ENCODE data around the gene RDH16.
"Not testable (repeated sequence)": the region's sequence is repeated elsewhere in the genome, so short reads cannot be mapped to it uniquely, and the experiment has no call there.

Gene RDH16

DNA sequence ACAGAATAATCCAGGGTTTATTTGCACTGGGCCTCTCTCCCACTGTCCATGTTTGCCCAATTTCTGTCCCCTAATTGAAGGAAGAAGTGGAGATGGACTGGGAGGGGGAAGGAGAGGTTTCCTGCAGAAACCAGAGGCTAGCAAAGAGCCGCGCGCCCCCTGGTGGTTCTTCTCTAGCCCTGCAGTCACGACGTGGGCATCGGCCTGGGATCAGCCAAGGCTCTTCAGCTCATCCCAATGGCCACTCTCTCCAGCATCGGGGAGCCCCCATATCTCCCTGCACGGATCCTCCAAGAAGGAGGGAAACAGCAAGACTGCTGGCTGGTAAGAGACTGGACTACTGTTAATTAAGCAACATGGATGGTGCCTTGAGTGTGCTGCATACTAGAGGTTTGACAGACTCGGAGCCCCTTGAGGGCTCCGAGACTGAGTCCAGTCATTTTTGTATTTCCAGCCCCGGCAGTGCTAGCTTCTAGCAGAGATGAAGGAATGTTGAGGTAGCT, 30.2 kb upstream of the RDH16 start:
- no peaks in the 10 kb centered on the region for H3K27me3 ChIP-seq (ENCODE audit: control insufficient read depth in 1 of 2, insufficient read depth in 2 of 2, low read length in 2 of 2)
- H3K4me3 ChIP-seq (ENCODE audit: low read length in 2 of 2): no peak overlapping the region
- H3K27ac ChIP-seq (ENCODE audit: low read length): no peak overlapping the region
- no peaks in the 10 kb centered on the region for H3K36me3 ChIP-seq (ENCODE audit: control insufficient read depth in 2 of 2, insufficient read depth in 2 of 2, low read length in 2 of 2)
- H3K9ac ChIP-seq (ENCODE audit: low read length in 2 of 2): no peak overlapping the region
- H3K9me3 ChIP-seq (ENCODE audit: control insufficient read depth in 2 of 2, low read length in 2 of 2): no peaks in the 10 kb centered on the region
- peaks cover 4% of the 10 kb centered on the region for H3K4me1 ChIP-seq (ENCODE audit: control insufficient read depth, insufficient read depth, low read length)

GRCh38 chr12:56987011-56987410, 29.6 kb upstream of the RDH16 start:
- no peaks in the 10 kb centered on the region for H3K9me3 ChIP-seq (ENCODE audit: control insufficient read depth in 2 of 2, low read length in 2 of 2)
- peak overlapping the region in 1 of 2 donors; percentile 36 for H3K9ac ChIP-seq (ENCODE audit: low read length in 2 of 2)
- no peak overlapping the region for H3K27ac ChIP-seq (ENCODE audit: low read length)
- peaks cover 4% of the 10 kb centered on the region for H3K4me1 ChIP-seq (ENCODE audit: control insufficient read depth, insufficient read depth, low read length)
- H3K4me3 ChIP-seq (ENCODE audit: low read length in 2 of 2): no peak overlapping the region
- no peaks in the 10 kb centered on the region for H3K36me3 ChIP-seq (ENCODE audit: control insufficient read depth in 2 of 2, insufficient read depth in 2 of 2, low read length in 2 of 2)
- no peaks in the 10 kb centered on the region for H3K27me3 ChIP-seq (ENCODE audit: control insufficient read depth in 1 of 2, insufficient read depth in 2 of 2, low read length in 2 of 2)

DNA sequence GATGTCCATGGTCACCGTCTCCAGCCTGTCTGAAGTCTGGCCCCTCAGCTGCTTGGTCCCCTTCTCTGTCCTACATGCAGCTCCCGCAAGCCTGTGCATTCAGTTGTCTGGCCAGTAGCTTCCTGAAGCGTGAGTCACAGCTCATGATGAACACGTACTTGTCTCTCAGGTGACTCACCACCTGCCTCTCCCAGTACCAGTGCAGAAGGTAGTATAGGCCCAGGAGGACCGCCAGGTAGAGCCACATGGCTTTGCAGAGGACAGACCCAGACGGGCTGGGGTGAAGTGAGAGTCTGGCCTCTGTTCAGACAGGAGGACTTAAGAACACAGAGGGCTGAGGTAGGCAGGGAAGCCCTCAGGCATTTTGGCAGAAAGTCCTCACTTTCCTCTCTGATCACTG, 28.3 kb upstream of the RDH16 start:
- H3K9me3 ChIP-seq (ENCODE audit: control insufficient read depth in 2 of 2, low read length in 2 of 2); H3K27ac ChIP-seq (ENCODE audit: low read length); H3K27me3 ChIP-seq (ENCODE audit: control insufficient read depth in 1 of 2, insufficient read depth in 2 of 2, low read length in 2 of 2); H3K9ac ChIP-seq (ENCODE audit: low read length in 2 of 2); H3K4me3 ChIP-seq (ENCODE audit: low read length in 2 of 2); H3K4me1 ChIP-seq (ENCODE audit: control insufficient read depth, insufficient read depth, low read length); H3K36me3 ChIP-seq (ENCODE audit: control insufficient read depth in 2 of 2, insufficient read depth in 2 of 2, low read length in 2 of 2): not testable (repeated sequence)

DNA sequence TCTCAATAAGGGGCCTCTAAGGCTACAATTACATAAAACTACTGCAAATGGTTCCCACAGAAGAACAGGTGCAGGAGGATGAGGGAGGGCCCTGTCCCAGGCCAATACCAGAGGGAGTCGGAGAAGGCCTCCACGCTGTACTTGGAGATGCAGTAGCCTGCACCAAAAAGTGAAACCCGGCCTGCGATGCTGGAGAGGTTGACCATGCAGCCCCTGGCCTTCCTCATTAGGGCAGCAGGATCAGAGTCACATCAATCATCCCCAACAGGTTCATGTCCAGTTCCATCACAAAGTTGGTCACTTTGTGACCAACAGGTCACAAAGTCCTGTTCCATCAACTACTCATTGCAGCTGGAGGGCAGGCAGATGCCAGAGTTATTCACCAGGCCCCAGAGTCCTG, 26.0 kb upstream of the RDH16 start:
- Histone ChIP-seq H3K9ac (ENCODE audit: low read length in 2 of 2) (no peak overlapping the region), H3K4me1 (ENCODE audit: control insufficient read depth, insufficient read depth, low read length) (peaks cover 4% of the 10 kb centered on the region), H3K27ac (ENCODE audit: low read length) (no peak overlapping the region), H3K27me3 (ENCODE audit: control insufficient read depth in 1 of 2, insufficient read depth in 2 of 2, low read length in 2 of 2) (no peaks in the 10 kb centered on the region), H3K4me3 (ENCODE audit: low read length in 2 of 2) (no peak overlapping the region), H3K9me3 (ENCODE audit: control insufficient read depth in 2 of 2, low read length in 2 of 2) (no peaks in the 10 kb centered on the region), H3K36me3 (ENCODE audit: control insufficient read depth in 2 of 2, insufficient read depth in 2 of 2, low read length in 2 of 2) (no peaks in the 10 kb centered on the region)

GRCh38 chr12:56982578-56983236, 25.3 kb upstream of the RDH16 start:
- H3K4me3 ChIP-seq (ENCODE audit: low read length in 2 of 2); H3K9me3 ChIP-seq (ENCODE audit: control insufficient read depth in 2 of 2, low read length in 2 of 2); H3K36me3 ChIP-seq (ENCODE audit: control insufficient read depth in 2 of 2, insufficient read depth in 2 of 2, low read length in 2 of 2); H3K4me1 ChIP-seq (ENCODE audit: control insufficient read depth, insufficient read depth, low read length); H3K9ac ChIP-seq (ENCODE audit: low read length in 2 of 2); H3K27me3 ChIP-seq (ENCODE audit: control insufficient read depth in 1 of 2, insufficient read depth in 2 of 2, low read length in 2 of 2); H3K27ac ChIP-seq (ENCODE audit: low read length): not testable (repeated sequence)

GRCh38 chr12:56980941-56981530, 23.6 kb upstream of the RDH16 start:
- Histone ChIP-seq H3K9me3 (ENCODE audit: control insufficient read depth in 2 of 2, low read length in 2 of 2) (no peaks in the 10 kb centered on the region), H3K9ac (ENCODE audit: low read length in 2 of 2) (no peak overlapping the region), H3K27me3 (ENCODE audit: control insufficient read depth in 1 of 2, insufficient read depth in 2 of 2, low read length in 2 of 2) (no peaks in the 10 kb centered on the region), H3K4me3 (ENCODE audit: low read length in 2 of 2) (no peak overlapping the region), H3K4me1 (ENCODE audit: control insufficient read depth, insufficient read depth, low read length) (no peaks in the 10 kb centered on the region), H3K36me3 (ENCODE audit: control insufficient read depth in 2 of 2, insufficient read depth in 2 of 2, low read length in 2 of 2) (no peaks in the 10 kb centered on the region), H3K27ac (ENCODE audit: low read length) (no peak overlapping the region)

- H3K4me3 ChIP-seq (ENCODE audit: low read length in 2 of 2): no peak overlapping the region
- no peaks in the 10 kb centered on the region for H3K36me3 ChIP-seq (ENCODE audit: control insufficient read depth in 2 of 2, insufficient read depth in 2 of 2, low read length in 2 of 2)
- no peak overlapping the region for H3K27ac ChIP-seq (ENCODE audit: low read length)
- no peaks in the 10 kb centered on the region for H3K4me1 ChIP-seq (ENCODE audit: control insufficient read depth, insufficient read depth, low read length)
- H3K27me3 ChIP-seq (ENCODE audit: control insufficient read depth in 1 of 2, insufficient read depth in 2 of 2, low read length in 2 of 2): no peaks in the 10 kb centered on the region
- H3K9me3 ChIP-seq (ENCODE audit: control insufficient read depth in 2 of 2, low read length in 2 of 2): no peaks in the 10 kb centered on the region
- no peak overlapping the region for H3K9ac ChIP-seq (ENCODE audit: low read length in 2 of 2)
Measured at GRCh38 chr12:56980268-56980667, 22.9 kb upstream of the RDH16 start.

GRCh38 chr12:56979628-56980027, 22.2 kb upstream of the RDH16 start:
- H3K27me3 ChIP-seq (ENCODE audit: control insufficient read depth in 1 of 2, insufficient read depth in 2 of 2, low read length in 2 of 2): no peaks in the 10 kb centered on the region
- no peak overlapping the region for H3K27ac ChIP-seq (ENCODE audit: low read length)
- H3K4me1 ChIP-seq (ENCODE audit: control insufficient read depth, insufficient read depth, low read length): no peaks in the 10 kb centered on the region
- H3K36me3 ChIP-seq (ENCODE audit: control insufficient read depth in 2 of 2, insufficient read depth in 2 of 2, low read length in 2 of 2): no peaks in the 10 kb centered on the region
- no peak overlapping the region for H3K9ac ChIP-seq (ENCODE audit: low read length in 2 of 2)
- no peak overlapping the region for H3K4me3 ChIP-seq (ENCODE audit: low read length in 2 of 2)
- H3K9me3 ChIP-seq (ENCODE audit: control insufficient read depth in 2 of 2, low read length in 2 of 2): no peaks in the 10 kb centered on the region

DNA sequence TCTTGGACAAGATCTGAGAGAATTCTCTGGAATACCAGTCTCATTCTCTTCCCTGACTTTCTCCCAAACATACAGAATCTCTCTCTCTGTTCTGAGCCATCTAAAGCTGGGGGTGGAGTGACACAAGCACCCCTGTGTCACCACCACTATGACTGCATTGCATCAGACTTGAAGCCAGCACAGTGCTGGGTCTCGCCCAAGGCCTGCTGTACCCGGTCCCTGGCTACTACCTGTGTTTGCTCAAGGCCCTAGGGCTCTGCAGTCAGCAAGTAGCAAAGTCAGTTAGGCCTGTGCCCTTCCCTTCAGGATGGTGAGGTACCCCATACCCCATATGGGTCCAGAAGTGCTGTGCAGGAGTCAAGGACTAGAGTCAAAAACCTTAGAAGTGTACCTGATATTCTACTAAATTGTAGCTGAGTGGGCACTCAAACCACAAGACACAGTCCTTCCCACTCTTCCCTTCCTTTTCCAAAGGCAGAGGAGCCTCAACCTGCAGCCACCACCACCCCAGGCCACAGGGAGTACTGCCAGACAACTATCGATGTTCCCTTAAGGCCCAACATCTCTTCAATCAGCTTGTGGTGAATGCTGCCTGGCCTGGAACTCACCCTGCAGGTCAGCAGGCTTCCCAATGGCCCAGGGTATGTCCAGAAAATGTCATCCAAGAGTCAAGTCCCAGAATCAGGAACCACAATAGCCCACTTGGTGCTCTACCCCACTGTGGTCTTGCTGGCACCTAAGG, 21.2 kb upstream of the RDH16 start:
- Histone ChIP-seq H3K4me3 (ENCODE audit: low read length in 2 of 2) (no peak overlapping the region), H3K9ac (ENCODE audit: low read length in 2 of 2) (no peak overlapping the region), H3K36me3 (ENCODE audit: control insufficient read depth in 2 of 2, insufficient read depth in 2 of 2, low read length in 2 of 2) (no peaks in the 10 kb centered on the region), H3K9me3 (ENCODE audit: control insufficient read depth in 2 of 2, low read length in 2 of 2) (no peaks in the 10 kb centered on the region), H3K4me1 (ENCODE audit: control insufficient read depth, insufficient read depth, low read length) (no peaks in the 10 kb centered on the region), H3K27ac (ENCODE audit: low read length) (no peak overlapping the region), H3K27me3 (ENCODE audit: control insufficient read depth in 1 of 2, insufficient read depth in 2 of 2, low read length in 2 of 2) (no peaks in the 10 kb centered on the region)

DNA sequence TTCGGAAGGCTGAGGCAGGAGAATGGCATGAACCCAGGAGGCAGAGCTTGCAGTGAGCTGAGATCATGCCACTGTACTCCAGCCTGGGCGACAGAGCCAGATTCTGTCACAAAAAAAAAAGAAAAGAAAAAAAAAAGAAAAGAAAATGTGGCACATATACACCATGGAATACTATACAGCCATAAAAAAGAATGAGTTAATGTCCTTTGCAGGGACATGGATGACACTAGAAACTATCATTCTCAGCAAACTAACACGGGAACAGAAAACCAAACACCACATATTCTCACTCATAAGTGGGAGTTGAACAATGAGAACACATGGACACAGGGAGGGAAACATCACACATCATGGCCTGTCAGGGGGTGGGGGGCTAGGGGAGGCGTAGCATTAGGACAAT, 20.0 kb upstream of the RDH16 start:
- not testable (repeated sequence) for H3K27me3 ChIP-seq (ENCODE audit: control insufficient read depth in 1 of 2, insufficient read depth in 2 of 2, low read length in 2 of 2); H3K9ac ChIP-seq (ENCODE audit: low read length in 2 of 2); H3K4me1 ChIP-seq (ENCODE audit: control insufficient read depth, insufficient read depth, low read length); H3K9me3 ChIP-seq (ENCODE audit: control insufficient read depth in 2 of 2, low read length in 2 of 2); H3K4me3 ChIP-seq (ENCODE audit: low read length in 2 of 2); H3K27ac ChIP-seq (ENCODE audit: low read length); H3K36me3 ChIP-seq (ENCODE audit: control insufficient read depth in 2 of 2, insufficient read depth in 2 of 2, low read length in 2 of 2)

GRCh38 chr12:56974224-56974623, 16.8 kb upstream of the RDH16 start:
- not testable (repeated sequence) for H3K4me3 ChIP-seq (ENCODE audit: low read length in 2 of 2); H3K36me3 ChIP-seq (ENCODE audit: control insufficient read depth in 2 of 2, insufficient read depth in 2 of 2, low read length in 2 of 2); H3K27ac ChIP-seq (ENCODE audit: low read length); H3K9me3 ChIP-seq (ENCODE audit: control insufficient read depth in 2 of 2, low read length in 2 of 2); H3K9ac ChIP-seq (ENCODE audit: low read length in 2 of 2); H3K27me3 ChIP-seq (ENCODE audit: control insufficient read depth in 1 of 2, insufficient read depth in 2 of 2, low read length in 2 of 2); H3K4me1 ChIP-seq (ENCODE audit: control insufficient read depth, insufficient read depth, low read length)
